ENCODE results near the gene AP4M1.

Gene AP4M1

DNA sequence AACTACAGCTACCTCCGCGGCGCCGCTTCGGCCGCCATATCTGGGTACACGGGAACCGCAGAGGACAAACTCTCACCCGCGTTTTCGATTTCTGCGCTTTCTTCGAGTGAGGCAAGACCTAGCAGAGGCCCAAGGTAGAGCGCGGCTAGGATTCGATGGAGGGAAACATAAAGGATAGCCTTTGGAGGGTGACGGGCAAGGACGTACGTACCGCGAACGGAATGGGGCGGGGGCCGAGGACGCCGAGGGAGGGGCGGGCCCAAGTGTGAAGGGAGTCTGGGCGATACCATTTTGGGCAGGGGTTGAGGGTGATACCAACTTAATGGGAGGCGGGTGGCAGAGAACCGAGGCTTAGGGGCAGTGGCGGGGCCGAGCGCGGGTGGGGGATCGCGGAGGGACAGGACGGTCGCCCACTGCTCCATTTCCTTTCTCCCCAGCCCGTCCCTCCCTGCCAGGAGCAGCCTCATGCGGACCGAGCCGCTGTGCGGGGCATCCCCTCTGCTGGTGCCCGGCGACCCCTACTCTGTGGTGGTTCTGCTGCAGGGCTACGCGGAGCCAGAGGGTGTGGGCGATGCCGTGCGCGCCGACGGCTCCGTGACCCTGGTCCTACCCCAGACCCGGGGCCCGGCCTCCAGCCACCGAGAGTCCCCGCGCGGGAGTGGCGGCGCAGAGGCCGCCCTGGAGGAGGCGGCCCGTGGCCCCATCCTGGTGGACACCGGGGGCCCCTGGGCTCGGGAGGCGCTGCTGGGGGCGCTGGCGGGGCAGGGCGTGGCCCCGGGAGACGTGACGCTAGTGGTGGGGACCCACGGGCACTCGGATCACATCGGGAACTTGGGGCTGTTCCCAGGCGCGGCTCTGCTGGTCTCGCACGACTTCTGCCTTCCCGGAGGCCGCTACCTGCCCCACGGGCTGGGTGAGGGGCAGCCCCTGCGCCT is 25.8 kb downstream of the AP4M1 start, which contains the start of gene MBLAC1 (continued):
- TF ChIP-seq, protein P1, sequence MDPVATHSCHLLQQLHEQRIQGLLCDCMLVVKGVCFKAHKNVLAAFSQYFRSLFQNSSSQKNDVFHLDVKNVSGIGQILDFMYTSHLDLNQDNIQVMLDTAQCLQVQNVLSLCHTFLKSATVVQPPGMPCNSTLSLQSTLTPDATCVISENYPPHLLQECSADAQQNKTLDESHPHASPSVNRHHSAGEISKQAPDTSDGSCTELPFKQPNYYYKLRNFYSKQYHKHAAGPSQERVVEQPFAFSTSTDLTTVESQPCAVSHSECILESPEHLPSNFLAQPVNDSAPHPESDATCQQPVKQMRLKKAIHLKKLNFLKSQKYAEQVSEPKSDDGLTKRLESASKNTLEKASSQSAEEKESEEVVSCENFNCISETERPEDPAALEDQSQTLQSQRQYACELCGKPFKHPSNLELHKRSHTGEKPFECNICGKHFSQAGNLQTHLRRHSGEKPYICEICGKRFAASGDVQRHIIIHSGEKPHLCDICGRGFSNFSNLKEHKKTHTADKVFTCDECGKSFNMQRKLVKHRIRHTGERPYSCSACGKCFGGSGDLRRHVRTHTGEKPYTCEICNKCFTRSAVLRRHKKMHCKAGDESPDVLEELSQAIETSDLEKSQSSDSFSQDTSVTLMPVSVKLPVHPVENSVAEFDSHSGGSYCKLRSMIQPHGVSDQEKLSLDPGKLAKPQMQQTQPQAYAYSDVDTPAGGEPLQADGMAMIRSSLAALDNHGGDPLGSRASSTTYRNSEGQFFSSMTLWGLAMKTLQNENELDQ (tag by site-specific recombination; IDR thresholded peaks at IDR 0.05; ENCODE audit: low read depth), result no peak
- peak; percentile 65 for TF ChIP-seq EGR2 (tag by site-specific recombination; IDR thresholded peaks at IDR 0.05; ENCODE audit: low read depth)
- TF ChIP-seq ZNF677 (tag by site-specific recombination; IDR thresholded peaks at IDR 0.05), result no peak
- peak; percentile 98 for TF ChIP-seq ZNF501 (tag by site-specific recombination; IDR thresholded peaks at IDR 0.05)
- peak; percentile 93 for TF ChIP-seq KLF8 (tag by site-specific recombination; IDR thresholded peaks at IDR 0.05)
- TF ChIP-seq, protein P2, sequence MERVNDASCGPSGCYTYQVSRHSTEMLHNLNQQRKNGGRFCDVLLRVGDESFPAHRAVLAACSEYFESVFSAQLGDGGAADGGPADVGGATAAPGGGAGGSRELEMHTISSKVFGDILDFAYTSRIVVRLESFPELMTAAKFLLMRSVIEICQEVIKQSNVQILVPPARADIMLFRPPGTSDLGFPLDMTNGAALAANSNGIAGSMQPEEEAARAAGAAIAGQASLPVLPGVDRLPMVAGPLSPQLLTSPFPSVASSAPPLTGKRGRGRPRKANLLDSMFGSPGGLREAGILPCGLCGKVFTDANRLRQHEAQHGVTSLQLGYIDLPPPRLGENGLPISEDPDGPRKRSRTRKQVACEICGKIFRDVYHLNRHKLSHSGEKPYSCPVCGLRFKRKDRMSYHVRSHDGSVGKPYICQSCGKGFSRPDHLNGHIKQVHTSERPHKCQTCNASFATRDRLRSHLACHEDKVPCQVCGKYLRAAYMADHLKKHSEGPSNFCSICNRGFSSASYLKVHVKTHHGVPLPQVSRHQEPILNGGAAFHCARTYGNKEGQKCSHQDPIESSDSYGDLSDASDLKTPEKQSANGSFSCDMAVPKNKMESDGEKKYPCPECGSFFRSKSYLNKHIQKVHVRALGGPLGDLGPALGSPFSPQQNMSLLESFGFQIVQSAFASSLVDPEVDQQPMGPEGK (tag by site-specific recombination; IDR thresholded peaks at IDR 0.05), result peak; percentile 98
- 0 out of 2 replicates have a peak, but pooled peaks have one; percentile 44 for TF ChIP-seq ZNF558 (tag by site-specific recombination; IDR thresholded peaks at IDR 0.05)
- peak; percentile 68 for TF ChIP-seq SP7 (tag by site-specific recombination; IDR thresholded peaks at IDR 0.05)
- TF ChIP-seq ZNF121 (tag by site-specific recombination; IDR thresholded peaks at IDR 0.05), result 0 out of 2 replicates have a peak, but pooled peaks have one; percentile 11
- TF ChIP-seq ZNF837 (tag by site-specific recombination; IDR thresholded peaks at IDR 0.05), result peak; percentile 74; the same call in 1 of the 2 replicates
- TF ChIP-seq, protein P3, sequence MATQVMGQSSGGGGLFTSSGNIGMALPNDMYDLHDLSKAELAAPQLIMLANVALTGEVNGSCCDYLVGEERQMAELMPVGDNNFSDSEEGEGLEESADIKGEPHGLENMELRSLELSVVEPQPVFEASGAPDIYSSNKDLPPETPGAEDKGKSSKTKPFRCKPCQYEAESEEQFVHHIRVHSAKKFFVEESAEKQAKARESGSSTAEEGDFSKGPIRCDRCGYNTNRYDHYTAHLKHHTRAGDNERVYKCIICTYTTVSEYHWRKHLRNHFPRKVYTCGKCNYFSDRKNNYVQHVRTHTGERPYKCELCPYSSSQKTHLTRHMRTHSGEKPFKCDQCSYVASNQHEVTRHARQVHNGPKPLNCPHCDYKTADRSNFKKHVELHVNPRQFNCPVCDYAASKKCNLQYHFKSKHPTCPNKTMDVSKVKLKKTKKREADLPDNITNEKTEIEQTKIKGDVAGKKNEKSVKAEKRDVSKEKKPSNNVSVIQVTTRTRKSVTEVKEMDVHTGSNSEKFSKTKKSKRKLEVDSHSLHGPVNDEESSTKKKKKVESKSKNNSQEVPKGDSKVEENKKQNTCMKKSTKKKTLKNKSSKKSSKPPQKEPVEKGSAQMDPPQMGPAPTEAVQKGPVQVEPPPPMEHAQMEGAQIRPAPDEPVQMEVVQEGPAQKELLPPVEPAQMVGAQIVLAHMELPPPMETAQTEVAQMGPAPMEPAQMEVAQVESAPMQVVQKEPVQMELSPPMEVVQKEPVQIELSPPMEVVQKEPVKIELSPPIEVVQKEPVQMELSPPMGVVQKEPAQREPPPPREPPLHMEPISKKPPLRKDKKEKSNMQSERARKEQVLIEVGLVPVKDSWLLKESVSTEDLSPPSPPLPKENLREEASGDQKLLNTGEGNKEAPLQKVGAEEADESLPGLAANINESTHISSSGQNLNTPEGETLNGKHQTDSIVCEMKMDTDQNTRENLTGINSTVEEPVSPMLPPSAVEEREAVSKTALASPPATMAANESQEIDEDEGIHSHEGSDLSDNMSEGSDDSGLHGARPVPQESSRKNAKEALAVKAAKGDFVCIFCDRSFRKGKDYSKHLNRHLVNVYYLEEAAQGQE (tag by site-specific recombination; IDR thresholded peaks at IDR 0.05), result peak; percentile 30; the same call in 1 of the 2 replicates
- no peak for TF ChIP-seq ZBTB21 (tag by site-specific recombination; IDR thresholded peaks at IDR 0.05)
- no peak for TF ChIP-seq HOXC10 (CRISPR knock-in tag; IDR thresholded peaks at IDR 0.05)
- no peak for TF ChIP-seq GLI2 (tag by site-specific recombination; IDR thresholded peaks at IDR 0.05; ENCODE audit: borderline replicate concordance, low read depth)
- peak; percentile 43; the same call in 1 of the 2 replicates for TF ChIP-seq ZFP69B (tag by site-specific recombination; IDR thresholded peaks at IDR 0.05)
- no peak for TF ChIP-seq ZNF610 (tag by site-specific recombination; IDR thresholded peaks at IDR 0.05; ENCODE audit: borderline replicate concordance)
- TF ChIP-seq ZBTB48 (tag by site-specific recombination; IDR thresholded peaks at IDR 0.05), result peak; percentile 99
- no peak for TF ChIP-seq ZNF776 (tag by site-specific recombination; IDR thresholded peaks at IDR 0.05; ENCODE audit: borderline replicate concordance)
- TF ChIP-seq KLF1 (tag by site-specific recombination; IDR thresholded peaks at IDR 0.05), result peak; percentile 44; the same call in 1 of the 2 replicates
- TF ChIP-seq, protein P4, sequence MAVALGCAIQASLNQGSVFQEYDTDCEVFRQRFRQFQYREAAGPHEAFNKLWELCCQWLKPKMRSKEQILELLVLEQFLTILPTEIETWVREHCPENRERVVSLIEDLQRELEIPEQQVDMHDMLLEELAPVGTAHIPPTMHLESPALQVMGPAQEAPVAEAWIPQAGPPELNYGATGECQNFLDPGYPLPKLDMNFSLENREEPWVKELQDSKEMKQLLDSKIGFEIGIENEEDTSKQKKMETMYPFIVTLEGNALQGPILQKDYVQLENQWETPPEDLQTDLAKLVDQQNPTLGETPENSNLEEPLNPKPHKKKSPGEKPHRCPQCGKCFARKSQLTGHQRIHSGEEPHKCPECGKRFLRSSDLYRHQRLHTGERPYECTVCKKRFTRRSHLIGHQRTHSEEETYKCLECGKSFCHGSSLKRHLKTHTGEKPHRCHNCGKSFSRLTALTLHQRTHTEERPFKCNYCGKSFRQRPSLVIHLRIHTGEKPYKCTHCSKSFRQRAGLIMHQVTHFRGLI (tag by site-specific recombination; IDR thresholded peaks at IDR 0.05), result no peak; the same call in 1 of the 2 replicates
- peak; percentile 77 for TF ChIP-seq SP3 (tag by site-specific recombination; IDR thresholded peaks at IDR 0.05)
- no peak for TF ChIP-seq ZNF701 (tag by site-specific recombination; IDR thresholded peaks at IDR 0.05)
- TF ChIP-seq ZSCAN23 (tag by site-specific recombination; IDR thresholded peaks at IDR 0.05), result no peak
- TF ChIP-seq ZNF843 (tag by site-specific recombination; IDR thresholded peaks at IDR 0.05), result peak; percentile 25; the same call in 1 of the 2 replicates
